Tibial nerve (tissue), 3 donors: ENCODE data around the gene PACSIN3.

Source experiments
- EP300 ChIP-seq, 2 donors: sonication (generic); formaldehyde crosslinking; IDR thresholded peaks; one replicate each; pipeline ENCODE4 v1.6.1; 2017; ENCODE audit warnings: antibody characterized with exemption in 2 of 2, mild to moderate bottlenecking in 1 of 2
- POLR2A ChIP-seq, 2 donors: fragments of 450-650 bp; IDR thresholded peaks; one replicate each; pipeline ENCODE4 v1.6.1; 2017; ENCODE audit warnings: antibody characterized with exemption in 2 of 2, mild to moderate bottlenecking in 2 of 2, moderate library complexity in 2 of 2

DNA sequence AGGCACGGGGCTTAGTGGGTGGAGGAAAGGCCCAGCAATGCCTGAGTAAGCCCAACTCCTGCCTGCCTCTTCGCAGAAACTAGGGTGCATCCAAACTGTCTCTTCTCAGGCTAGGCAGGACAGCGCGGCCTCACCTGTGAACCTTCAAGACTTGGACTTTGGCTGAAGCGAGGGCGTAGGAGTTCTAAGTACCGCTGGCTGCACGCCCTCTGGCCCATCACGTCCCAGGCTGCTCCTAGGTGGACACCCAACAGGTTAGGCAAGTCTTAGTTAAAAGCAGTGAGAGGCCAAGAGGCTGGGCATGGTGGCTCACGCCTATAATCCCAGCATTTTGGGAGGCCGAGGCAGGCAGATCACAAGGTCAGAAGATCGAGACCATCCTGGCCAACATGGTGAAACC lies 26.7 kb upstream of the PACSIN3 start:
- TF ChIP-seq POLR2A (IDR thresholded peaks at IDR 0.05) (no peak), EP300 (IDR thresholded peaks at IDR 0.05) (no peak)
